Activated naive CD8-positive, alpha-beta T cell treated with anti-CD3 and anti-CD28 coated beads, Interleukin-2, amount 10 ng/mL, durations not matched to agents 7 days and 5 days (primary cell): ENCODE data around the gene RNF115. TPM values are rescaled to one million over a fixed set of nuclear protein-coding genes. Genes with fewer than 3 reads are reported as not detected.
"Not testable (repeated sequence)": the region's sequence is repeated elsewhere in the genome, so short reads cannot be mapped to it uniquely, and the experiment has no call there.

ENCODE experiments used
- ATAC-seq: fragments of 150-1000 bp; cut with Tn5 transposase; one replicate; pipeline ENCODE4 v1.10.0; 2021; ENCODE audit warnings: low read depth, moderate library complexity
- POLR2A ChIA-PET: fragments of 350-600 bp; sonication (Branson Sonifier 250); formaldehyde crosslinking; loops from one replicate; lab custom pipeline; 2021; ENCODE audit warnings: antibody characterized with exemption; lab: Charles Lee
- DNase-seq: peaks from one replicate; pipeline ENCODE4 v3.0.0; 2021
- H3K27ac Mint-ChIP-seq: one replicate; pipeline ENCODE4 v1.8.0; 2022; ENCODE audit warnings: mild to moderate bottlenecking, mixed read lengths
- H3K27me3 Mint-ChIP-seq: one replicate; pipeline ENCODE4 v1.8.0; 2022; ENCODE audit warnings: mild to moderate bottlenecking, moderate library complexity, mixed read lengths
- H3K36me3 Mint-ChIP-seq: one replicate; pipeline ENCODE4 v1.8.0; 2021; ENCODE audit warnings: mild to moderate bottlenecking, mixed read lengths
- H3K4me1 Mint-ChIP-seq: one replicate; pipeline ENCODE4 v1.8.0; 2021; ENCODE audit warnings: mixed read lengths
- H3K4me3 Mint-ChIP-seq: one replicate; pipeline ENCODE4 v1.8.0; 2022; ENCODE audit warnings: mild to moderate bottlenecking, moderate library complexity, mixed read lengths
- H3K9me3 Mint-ChIP-seq: one replicate; pipeline ENCODE4 v1.8.0; 2021; ENCODE audit warnings: mixed read lengths
- total RNA-seq, 2 experiments: library from RNA; stranded (reverse); gene quantifications; one replicate each; pipeline ENCODE4 v1.2.3, GENCODE V29; 2021

RNF115 gene
- total RNA-seq, 2 experiments from 2014 or later, result 14.7 to 15.0 TPM

DNA sequence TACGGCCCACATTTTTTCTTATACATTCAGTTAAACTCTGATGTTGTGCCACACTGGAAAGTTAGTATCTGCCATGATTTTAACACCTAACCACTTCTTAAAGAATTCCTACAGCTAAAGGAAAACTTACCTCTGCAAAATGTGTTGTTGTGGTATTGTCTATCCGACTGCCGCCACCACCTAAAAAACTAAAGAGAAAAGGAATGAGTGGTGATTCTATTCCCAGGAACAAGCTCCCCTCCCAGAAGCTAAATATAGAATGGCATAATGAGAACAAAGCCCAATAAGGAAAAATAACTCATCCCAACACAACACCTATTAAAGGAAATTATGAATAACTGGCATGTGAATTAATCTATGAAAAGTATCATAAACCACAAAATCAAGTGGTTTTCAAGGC is 39.5 kb downstream of the RNF115 start:
- no peaks in the 10 kb centered on the region for H3K9me3 Mint-ChIP-seq
- POLR2A ChIA-PET, result no interaction called here
- peaks cover 24% of the 10 kb centered on the region for H3K4me1 Mint-ChIP-seq
- H3K27ac Mint-ChIP-seq, result no peak overlapping the region
- no peak overlapping the region for H3K4me3 Mint-ChIP-seq
- ATAC-seq (no peak), DNase-seq (no peak)
- peaks cover 30% of the 10 kb centered on the region for H3K36me3 Mint-ChIP-seq
- no peaks in the 10 kb centered on the region for H3K27me3 Mint-ChIP-seq

DNA sequence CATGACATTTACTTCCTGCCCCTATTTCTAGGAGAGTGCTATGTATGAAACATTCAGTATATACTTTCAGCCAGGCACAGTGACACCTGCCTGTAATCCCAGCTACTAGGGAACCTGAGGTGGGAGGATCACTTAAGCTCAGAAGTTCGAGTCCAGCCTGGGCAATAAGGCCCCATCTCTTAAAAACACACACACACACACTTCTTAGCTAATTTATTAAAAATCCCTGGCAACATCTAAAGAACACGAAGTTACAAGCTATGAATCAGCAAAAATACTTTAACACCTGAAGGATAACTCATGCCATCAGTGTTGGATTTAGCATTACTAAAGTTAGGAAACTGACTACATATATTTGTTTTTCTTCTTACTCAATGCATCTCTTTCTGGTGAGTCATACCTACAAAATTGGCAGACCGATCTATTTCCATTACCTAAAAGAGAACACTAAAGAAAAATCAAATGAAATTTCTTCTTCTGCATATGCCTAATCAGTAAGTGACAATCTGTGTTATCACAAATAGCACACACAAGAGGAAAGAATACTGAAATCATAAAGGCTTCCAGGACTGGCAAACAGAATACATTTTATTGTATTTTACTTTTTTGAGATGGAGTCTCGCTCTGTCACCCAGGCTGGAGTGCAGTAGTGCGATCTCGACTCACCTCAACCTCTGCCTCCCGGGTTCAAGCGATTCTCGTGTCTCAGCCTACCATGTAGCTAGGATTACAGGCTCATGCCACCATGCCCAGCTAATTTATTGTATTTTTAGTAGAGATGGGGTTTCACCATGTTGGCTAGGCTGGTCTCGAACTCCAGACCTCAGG is 41.4 kb downstream of the RNF115 start:
- ATAC-seq, result no peak
- H3K4me3 Mint-ChIP-seq, result no peak overlapping the region
- POLR2A ChIA-PET, result no interaction called here
- peaks cover 23% of the 10 kb centered on the region for H3K36me3 Mint-ChIP-seq
- peaks cover 24% of the 10 kb centered on the region for H3K4me1 Mint-ChIP-seq
- H3K9me3 Mint-ChIP-seq, result no peaks in the 10 kb centered on the region
- no peak overlapping the region for H3K27ac Mint-ChIP-seq
- no peaks in the 10 kb centered on the region for H3K27me3 Mint-ChIP-seq
- no peak for DNase-seq

DNA sequence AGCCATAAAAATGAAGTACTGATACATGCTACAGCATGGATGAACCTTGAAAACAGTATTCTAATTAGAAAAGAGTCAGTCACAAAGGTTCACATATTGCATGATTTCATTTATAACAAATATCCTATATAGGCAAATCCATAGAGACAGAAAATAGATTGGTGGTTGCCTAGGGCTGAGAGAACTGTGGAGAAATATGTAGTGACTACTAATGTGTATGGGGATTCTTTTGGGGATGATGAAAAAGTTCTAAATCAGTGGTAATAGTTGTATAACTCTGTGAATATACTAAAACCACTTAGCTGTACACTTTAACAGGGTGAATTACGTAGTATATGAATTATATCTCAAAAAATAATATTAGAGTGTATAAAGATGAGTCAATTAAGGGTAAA is 45.8 kb downstream of the RNF115 start:
- ATAC-seq (no peak), DNase-seq (no peak)
- Mint-ChIP-seq H3K4me1 (peaks cover 8% of the 10 kb centered on the region), H3K9me3 (no peaks in the 10 kb centered on the region), H3K27ac (no peak overlapping the region), H3K27me3 (no peaks in the 10 kb centered on the region), H3K4me3 (no peak overlapping the region), H3K36me3 (peaks cover 18% of the 10 kb centered on the region)
- POLR2A ChIA-PET, result no interaction called here

DNA sequence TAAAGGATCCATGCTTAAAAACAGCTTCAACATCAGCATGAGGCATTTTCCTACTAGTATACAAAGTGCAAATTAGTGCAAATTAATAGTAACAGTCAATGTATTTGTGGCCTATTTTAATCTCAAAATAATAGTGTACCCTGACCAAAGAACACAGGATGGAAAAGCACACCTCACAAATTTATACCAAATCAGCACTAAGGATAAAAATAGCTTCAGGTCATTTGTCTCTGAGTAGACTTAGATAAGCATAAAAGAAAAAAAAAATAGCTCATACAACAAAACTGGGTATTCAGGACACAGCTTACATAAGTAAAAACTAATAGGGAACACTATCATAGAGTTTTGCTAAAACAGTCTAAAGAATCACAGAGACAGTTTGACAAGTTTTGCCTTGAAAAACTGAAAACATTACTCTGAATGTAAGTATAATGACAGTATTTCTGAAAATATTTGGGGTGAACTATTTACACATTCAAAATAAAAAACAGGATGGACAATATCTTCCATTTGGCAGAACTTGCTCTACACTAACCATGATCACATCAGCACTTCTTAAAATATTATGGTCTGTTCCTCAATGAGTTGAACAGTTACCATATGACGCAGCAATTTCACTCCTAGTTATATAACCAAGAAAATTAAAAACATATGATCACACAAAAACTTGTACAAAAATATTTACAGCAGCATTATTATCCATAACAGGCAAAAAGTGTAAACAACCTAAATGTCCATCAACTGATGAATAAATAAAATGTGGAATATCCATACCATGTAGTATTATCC is 46.3 kb downstream of the RNF115 start:
- Mint-ChIP-seq H3K36me3 (peaks cover 22% of the 10 kb centered on the region), H3K4me1 (peaks cover 8% of the 10 kb centered on the region), H3K27me3 (no peaks in the 10 kb centered on the region), H3K9me3 (no peaks in the 10 kb centered on the region), H3K27ac (no peak overlapping the region), H3K4me3 (no peak overlapping the region)
- DNase-seq (no peak), ATAC-seq (no peak)
- POLR2A ChIA-PET, result no interaction called here

DNA sequence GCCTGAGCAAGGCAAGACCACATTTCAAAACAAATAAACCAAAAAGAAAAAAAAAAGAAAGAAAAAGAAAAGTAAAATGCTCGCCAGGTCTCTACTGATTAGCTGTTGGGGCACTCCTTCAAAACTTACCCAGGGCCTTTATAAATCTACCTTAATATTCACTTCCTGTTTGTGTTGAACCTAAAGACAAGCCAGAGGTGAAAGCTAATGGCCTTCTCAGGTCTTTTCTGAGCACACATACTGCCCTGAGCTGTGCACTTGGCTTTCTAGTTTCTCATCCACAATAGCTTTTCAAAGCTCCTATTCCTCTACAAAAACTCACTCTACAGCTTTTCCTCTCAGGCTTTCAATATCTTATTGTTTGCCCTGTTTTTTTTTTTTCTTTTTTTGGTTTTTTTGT is 50.5 kb downstream of the RNF115 start:
- ATAC-seq (no peak), DNase-seq (no peak)
- Mint-ChIP-seq H3K27ac (peak overlapping the region; percentile 57), H3K36me3 (peaks cover 33% of the 10 kb centered on the region), H3K9me3 (no peaks in the 10 kb centered on the region), H3K4me3 (no peak overlapping the region), H3K27me3 (no peaks in the 10 kb centered on the region), H3K4me1 (peaks cover 5% of the 10 kb centered on the region)
- POLR2A ChIA-PET, result interaction anchor here (0.6 to 1.2 kb wide), 3 partner anchors 52 to 71 kb away, joined by 4 to 6 read pairs (median 5); no protein-coding TSS in a partner anchor

DNA sequence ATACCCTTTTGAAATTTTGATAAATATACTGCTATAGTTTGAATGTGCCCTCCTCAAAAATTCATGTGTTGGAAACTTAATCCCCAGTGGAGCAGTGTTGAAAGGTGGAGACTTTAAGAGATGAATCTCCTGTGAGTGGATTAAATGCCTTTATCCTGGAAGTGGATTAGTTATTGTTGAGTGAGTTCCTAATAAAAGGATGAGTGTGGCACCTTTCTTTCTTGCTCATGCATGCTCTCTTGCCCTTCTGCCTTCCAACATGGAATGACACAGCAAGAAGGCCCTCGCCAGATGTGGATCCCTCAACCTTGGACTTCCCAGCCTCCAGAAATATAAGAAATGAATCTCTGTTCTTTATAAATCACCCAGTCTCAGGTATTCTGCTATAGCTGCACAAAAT is 52.8 kb downstream of the RNF115 start:
- no peak for ATAC-seq
- no peaks in the 10 kb centered on the region for H3K27me3 Mint-ChIP-seq
- no peak overlapping the region for H3K27ac Mint-ChIP-seq
- H3K9me3 Mint-ChIP-seq, result no peaks in the 10 kb centered on the region
- peaks cover 5% of the 10 kb centered on the region for H3K4me1 Mint-ChIP-seq
- no peak for DNase-seq
- POLR2A ChIA-PET, result no interaction called here
- H3K4me3 Mint-ChIP-seq, result no peak overlapping the region
- peaks cover 32% of the 10 kb centered on the region for H3K36me3 Mint-ChIP-seq

DNA sequence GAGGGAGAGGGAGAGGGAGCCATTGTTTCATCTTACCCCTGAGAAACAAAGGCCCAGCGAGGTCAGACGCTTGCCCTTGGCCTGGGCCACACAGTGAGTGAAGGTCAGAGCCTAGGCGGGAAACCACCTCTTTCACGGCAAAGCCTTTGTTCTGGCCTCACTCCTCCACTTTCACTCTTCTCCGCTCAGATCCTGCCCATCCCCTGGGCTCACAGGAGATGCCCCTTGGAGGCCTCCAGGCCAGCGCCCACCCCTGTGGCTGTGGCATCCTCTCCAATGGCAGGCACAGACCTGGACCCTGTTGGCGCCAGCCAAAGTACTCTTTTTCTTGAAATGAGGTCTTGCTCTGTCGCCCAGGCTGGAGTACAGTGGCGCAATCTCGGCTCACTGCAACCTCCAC is 55.9 kb downstream of the RNF115 start:
- H3K27me3 Mint-ChIP-seq, H3K27ac Mint-ChIP-seq, ATAC-seq, POLR2A ChIA-PET, H3K4me3 Mint-ChIP-seq, DNase-seq, H3K9me3 Mint-ChIP-seq, H3K4me1 Mint-ChIP-seq: not testable (repeated sequence)
- H3K36me3 Mint-ChIP-seq, result peaks cover 31% of the 10 kb centered on the region

DNA sequence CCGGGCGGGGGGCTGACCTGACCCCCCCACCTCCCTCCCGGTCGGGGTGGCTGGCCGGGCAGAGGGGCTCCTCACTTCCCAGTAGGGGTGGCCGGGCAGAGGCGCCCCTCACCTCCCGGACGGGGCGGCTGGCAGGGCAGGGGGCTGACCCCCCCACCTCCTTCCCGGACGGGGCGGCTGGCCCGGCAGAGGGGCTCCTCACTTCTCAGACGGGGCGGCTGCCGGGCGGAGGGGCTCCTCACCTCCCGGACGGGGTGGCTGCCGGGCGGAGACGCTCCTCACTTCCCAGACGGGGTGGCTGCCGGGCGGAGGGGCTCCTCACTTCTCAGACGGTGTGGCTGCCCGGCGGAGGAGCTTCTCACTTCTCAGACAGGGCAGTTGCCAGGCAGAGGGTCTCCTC is 57.0 kb downstream of the RNF115 start:
- H3K27me3 Mint-ChIP-seq, H3K4me1 Mint-ChIP-seq, DNase-seq, H3K9me3 Mint-ChIP-seq, ATAC-seq, H3K4me3 Mint-ChIP-seq, H3K27ac Mint-ChIP-seq, POLR2A ChIA-PET: not testable (repeated sequence)
- peaks cover 26% of the 10 kb centered on the region for H3K36me3 Mint-ChIP-seq

DNA sequence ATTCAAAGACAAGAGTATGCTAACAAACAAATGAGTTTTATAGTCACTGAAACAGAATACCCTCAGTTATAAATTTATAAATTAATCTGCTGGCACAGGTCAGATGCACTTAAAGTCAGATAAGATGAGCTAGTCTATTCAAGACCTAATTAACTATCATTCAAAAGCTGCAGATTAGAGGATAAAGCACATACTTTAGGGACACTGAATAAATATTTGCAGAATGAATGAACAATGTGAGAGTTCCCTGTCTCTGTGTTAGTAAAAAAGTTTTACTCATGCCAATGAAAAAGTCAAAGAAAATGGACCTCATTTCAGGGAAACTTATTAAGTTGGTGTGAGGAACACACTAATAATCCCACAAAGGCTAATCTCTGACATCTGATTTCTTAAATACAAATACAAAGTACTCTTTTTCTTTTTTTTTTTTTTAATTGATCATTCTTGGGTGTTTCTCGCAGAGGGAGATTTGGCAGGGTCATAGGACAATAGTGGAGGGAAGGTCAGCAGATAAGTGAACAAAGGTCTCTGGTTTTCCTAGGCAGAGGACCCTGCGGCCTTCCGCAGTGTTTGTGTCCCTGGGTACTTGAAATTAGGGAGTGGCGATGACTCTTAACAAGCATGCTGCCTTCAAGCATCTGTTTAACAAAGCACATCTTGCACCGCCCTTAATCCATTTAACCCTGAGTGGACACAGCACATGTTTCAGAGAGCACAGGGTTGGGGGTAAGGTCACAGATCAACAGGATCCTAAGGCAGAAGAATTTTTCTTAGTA is 58.1 kb downstream of the RNF115 start:
- H3K4me1 Mint-ChIP-seq, H3K9me3 Mint-ChIP-seq, H3K27ac Mint-ChIP-seq, POLR2A ChIA-PET, DNase-seq, ATAC-seq, H3K27me3 Mint-ChIP-seq, H3K4me3 Mint-ChIP-seq: not testable (repeated sequence)
- peaks cover 28% of the 10 kb centered on the region for H3K36me3 Mint-ChIP-seq

DNA sequence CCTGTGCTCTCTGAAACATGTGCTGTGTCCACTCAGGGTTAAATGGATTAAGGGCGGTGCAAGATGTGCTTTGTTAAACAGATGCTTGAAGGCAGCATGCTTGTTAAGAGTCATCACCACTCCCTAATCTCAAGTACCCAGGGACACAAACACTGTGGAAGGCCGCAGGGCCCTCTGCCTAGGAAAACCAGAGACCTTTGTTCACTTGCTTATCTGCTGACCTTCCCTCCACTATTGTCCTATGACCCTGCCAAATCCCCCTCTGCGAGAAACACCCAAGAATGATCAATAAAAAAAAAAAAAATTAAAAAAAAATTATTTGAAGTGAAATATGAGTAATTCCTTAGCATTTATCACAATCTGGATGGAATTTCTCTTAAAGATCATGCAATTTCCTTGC is 58.8 kb downstream of the RNF115 start:
- DNase-seq, POLR2A ChIA-PET, H3K4me1 Mint-ChIP-seq, H3K4me3 Mint-ChIP-seq, ATAC-seq, H3K9me3 Mint-ChIP-seq, H3K27ac Mint-ChIP-seq, H3K27me3 Mint-ChIP-seq: not testable (repeated sequence)
- peaks cover 32% of the 10 kb centered on the region for H3K36me3 Mint-ChIP-seq

DNA sequence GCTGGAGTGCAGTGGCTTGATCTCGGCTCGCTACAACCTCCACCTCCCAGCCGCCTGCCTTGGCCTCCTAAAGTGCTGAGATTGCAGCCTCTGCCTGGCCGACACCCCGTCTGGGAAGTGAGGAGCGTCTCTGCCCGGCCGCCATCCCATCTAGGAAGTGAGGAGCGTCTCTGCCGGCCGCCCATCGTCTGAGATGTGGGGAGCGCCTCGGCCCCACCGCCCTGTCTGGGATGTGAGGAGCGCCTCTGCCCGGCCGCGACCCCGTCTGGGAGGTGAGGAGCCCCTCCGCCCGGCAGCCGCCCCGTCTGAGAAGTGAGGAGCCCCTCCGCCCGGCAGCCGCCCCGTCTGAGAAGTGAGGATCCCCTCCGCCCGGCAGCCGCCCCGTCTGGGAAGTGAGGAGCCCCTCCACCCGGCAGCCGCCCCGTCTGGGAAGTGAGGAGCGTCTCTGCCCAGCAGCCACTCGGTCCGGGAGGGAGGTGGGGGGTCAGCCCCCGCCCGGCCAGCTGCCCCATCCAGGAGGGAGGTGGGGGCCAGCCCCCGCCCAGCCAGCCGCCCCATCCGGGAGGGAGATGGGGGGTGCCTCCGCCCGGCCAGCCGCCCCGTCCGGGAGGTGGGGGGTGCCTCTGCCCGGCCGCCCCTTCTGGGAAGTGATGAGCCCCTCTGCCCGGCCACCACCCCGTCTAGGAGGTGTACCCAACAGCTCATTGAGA is 59.5 kb downstream of the RNF115 start:
- POLR2A ChIA-PET, H3K9me3 Mint-ChIP-seq, H3K4me3 Mint-ChIP-seq, H3K4me1 Mint-ChIP-seq, H3K27me3 Mint-ChIP-seq, ATAC-seq, DNase-seq, H3K27ac Mint-ChIP-seq: not testable (repeated sequence)
- H3K36me3 Mint-ChIP-seq, result peaks cover 37% of the 10 kb centered on the region

DNA sequence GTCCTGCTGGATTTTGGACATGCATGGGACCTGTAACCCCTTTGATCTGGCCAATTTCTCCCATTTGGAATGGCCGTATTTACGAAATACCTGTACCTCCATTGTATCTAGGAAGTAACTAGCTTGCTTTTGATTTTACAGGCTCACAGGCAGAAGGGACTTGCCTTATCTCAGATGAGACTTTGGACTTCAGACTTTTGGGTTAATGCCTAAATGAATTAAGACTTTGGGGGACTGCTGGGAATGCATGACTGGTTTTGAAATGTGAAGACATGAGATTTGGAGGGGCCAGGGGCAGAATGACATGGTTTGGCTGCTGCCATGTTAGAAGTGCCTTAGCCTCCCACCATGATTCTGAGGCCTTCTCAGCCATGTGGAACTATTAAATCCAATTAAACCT is 61.9 kb downstream of the RNF115 start:
- H3K9me3 Mint-ChIP-seq, H3K27ac Mint-ChIP-seq, H3K4me1 Mint-ChIP-seq, POLR2A ChIA-PET, H3K27me3 Mint-ChIP-seq, ATAC-seq, H3K4me3 Mint-ChIP-seq, DNase-seq: not testable (repeated sequence)
- H3K36me3 Mint-ChIP-seq, result peaks cover 43% of the 10 kb centered on the region

DNA sequence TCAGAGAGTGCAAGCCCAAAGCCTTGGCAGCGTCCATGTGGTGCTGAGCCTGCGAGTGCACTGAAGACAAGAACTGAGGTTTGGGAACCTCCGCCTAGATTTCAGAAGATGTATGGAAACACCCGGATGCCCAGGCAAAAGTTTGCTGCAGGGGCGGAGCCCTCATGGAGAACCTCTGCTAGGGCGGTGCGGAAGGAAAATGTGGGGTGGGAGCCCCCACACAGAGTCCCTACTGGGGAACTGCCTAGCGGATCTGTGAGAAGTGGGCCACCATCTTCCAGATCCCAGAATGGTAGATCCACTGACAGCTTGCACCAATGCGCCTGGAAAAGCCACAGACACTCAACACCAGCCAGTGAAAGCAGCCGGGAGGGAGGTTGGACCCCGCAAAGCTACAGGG is 62.4 kb downstream of the RNF115 start:
- H3K4me1 Mint-ChIP-seq, DNase-seq, H3K4me3 Mint-ChIP-seq, ATAC-seq, H3K27me3 Mint-ChIP-seq, H3K9me3 Mint-ChIP-seq, H3K27ac Mint-ChIP-seq, POLR2A ChIA-PET: not testable (repeated sequence)
- H3K36me3 Mint-ChIP-seq, result peaks cover 43% of the 10 kb centered on the region
